A549 (cell line): ENCODE data around the gene SLCO4A1.

Experiments used
- CHD2 ChIP-seq: fragments of 150-350 bp; IDR thresholded peaks from 2 replicates; pipeline ENCODE4 v1.6.1; 2014; ENCODE audit warnings: low read length; ENCODE audit not compliant: partially characterized antibody
- ESRRA ChIP-seq: fragments of 150-350 bp; IDR thresholded peaks from 2 replicates; pipeline ENCODE4 v1.6.1; 2014; ENCODE audit warnings: mild to moderate bottlenecking, low read length, borderline replicate concordance
- HOXA7 ChIP-seq: fragments of 250-450 bp; sonication (Bioruptor Pico); IDR thresholded peaks from 2 replicates; pipeline ENCODE4 v1.5.0; 2020; ENCODE audit warnings: mild to moderate bottlenecking, moderate library complexity
- JUN ChIP-seq, 2 experiments: fragments of >200 bp; sonication (Bioruptor Twin); formaldehyde crosslinking; IDR thresholded peaks; 2 replicates in 1 of 2; 3 replicates in 1 of 2; pipeline ENCODE4 v1.6.1; 2016 to 2017
- KDM1A ChIP-seq: fragments of 200-600 bp; sonication (generic); IDR thresholded peaks from 2 replicates; pipeline ENCODE4 v1.6.1; 2016; ENCODE audit warnings: low read depth, mild to moderate bottlenecking
- MAFK ChIP-seq: fragments of 450-650 bp; IDR thresholded peaks from 2 replicates; pipeline ENCODE4 v1.6.1; 2014; ENCODE audit not compliant: partially characterized antibody
- MAX ChIP-seq: IDR thresholded peaks from 2 replicates; pipeline ENCODE4 v1.6.1; 2012
- MYC ChIP-seq: IDR thresholded peaks from 2 replicates; pipeline ENCODE4 v1.6.1; 2012; ENCODE audit warnings: mild to moderate bottlenecking, inconsistent platforms, low read length, improper control_type of control experiment, borderline replicate concordance
- NFE2L2 ChIP-seq: fragments of 150-350 bp; conservative IDR thresholded peaks from 2 replicates; pipeline ENCODE4 v1.6.1; 2014; ENCODE audit warnings: low read length
- RNF2 ChIP-seq: fragments of 200-600 bp; sonication (generic); IDR thresholded peaks from 2 replicates; pipeline ENCODE4 v1.6.1; 2016; ENCODE audit warnings: low read depth, mild to moderate bottlenecking, antibody characterized with exemption, moderate library complexity, borderline replicate concordance
- SREBF2 ChIP-seq: fragments of 450-650 bp; IDR thresholded peaks from 2 replicates; pipeline ENCODE4 v1.6.1; 2014; ENCODE audit warnings: mild to moderate bottlenecking, moderate library complexity
- TF ChIP-seq, protein P1 (sequence below): fragments of >200 bp; sonication (Bioruptor Twin); formaldehyde crosslinking; IDR thresholded peaks from 3 replicates; pipeline ENCODE4 v1.5.1; 2016

- no peak for TF ChIP-seq MYC
- no peak for TF ChIP-seq SREBF2
- no peak for TF ChIP-seq HOXA7 (CRISPR knock-in tag)
- TF ChIP-seq, protein P1, sequence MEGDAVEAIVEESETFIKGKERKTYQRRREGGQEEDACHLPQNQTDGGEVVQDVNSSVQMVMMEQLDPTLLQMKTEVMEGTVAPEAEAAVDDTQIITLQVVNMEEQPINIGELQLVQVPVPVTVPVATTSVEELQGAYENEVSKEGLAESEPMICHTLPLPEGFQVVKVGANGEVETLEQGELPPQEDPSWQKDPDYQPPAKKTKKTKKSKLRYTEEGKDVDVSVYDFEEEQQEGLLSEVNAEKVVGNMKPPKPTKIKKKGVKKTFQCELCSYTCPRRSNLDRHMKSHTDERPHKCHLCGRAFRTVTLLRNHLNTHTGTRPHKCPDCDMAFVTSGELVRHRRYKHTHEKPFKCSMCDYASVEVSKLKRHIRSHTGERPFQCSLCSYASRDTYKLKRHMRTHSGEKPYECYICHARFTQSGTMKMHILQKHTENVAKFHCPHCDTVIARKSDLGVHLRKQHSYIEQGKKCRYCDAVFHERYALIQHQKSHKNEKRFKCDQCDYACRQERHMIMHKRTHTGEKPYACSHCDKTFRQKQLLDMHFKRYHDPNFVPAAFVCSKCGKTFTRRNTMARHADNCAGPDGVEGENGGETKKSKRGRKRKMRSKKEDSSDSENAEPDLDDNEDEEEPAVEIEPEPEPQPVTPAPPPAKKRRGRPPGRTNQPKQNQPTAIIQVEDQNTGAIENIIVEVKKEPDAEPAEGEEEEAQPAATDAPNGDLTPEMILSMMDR = no peak
- TF ChIP-seq KDM1A = no peak
- TF ChIP-seq RNF2 = no peak
- peak; percentile 45 for TF ChIP-seq MAX
- no peak for TF ChIP-seq MAFK
- TF ChIP-seq JUN (IDR thresholded peaks at IDR 0.05) = no peak
- TF ChIP-seq CHD2 = no peak
- no peak for TF ChIP-seq NFE2L2
- no peak for TF ChIP-seq ESRRA
Measured at GRCh38 chr20:62595491-62595890, 46.8 kb upstream of the SLCO4A1 start.
